Skeletal muscle satellite cell (primary cell): Measurements from ENCODE around the gene PMP22. TPM values are rescaled to one million over a fixed set of nuclear protein-coding genes. Genes with fewer than 3 reads are reported as not detected.

ENCODE experiments used
- H3K27me3 ChIP-seq: 2 replicates; pipeline ENCODE4 v1.7.0; 2013; ENCODE audit warnings: low read length; ENCODE audit not compliant: control insufficient read depth, insufficient read depth
- H3K36me3 ChIP-seq: 2 replicates; pipeline ENCODE4 v1.7.0; 2013; ENCODE audit warnings: mild to moderate bottlenecking, control low read depth, low read length; ENCODE audit not compliant: insufficient read depth
- H3K4me1 ChIP-seq: 2 replicates; pipeline ENCODE4 v1.7.0; 2013; ENCODE audit warnings: low read length; ENCODE audit not compliant: control insufficient read depth, insufficient read depth
- H3K4me2 ChIP-seq: 2 replicates; pipeline ENCODE4 v1.7.0; 2013; ENCODE audit warnings: mild to moderate bottlenecking, low read length
- H3K4me3 ChIP-seq: 2 replicates; pipeline ENCODE4 v1.7.0; 2013; ENCODE audit warnings: low read length
- H3K9ac ChIP-seq: 2 replicates; pipeline ENCODE4 v1.7.0; 2013; ENCODE audit warnings: mild to moderate bottlenecking, low read depth, low read length, moderate library complexity
- H3K9me3 ChIP-seq: replicated peaks from 2 replicates; pipeline ENCODE4 v1.7.0; 2013; ENCODE audit warnings: mild to moderate bottlenecking, control low read depth, low read length
- total RNA-seq: library from RNA; depleted of rRNA; stranded (reverse); fragments of >200 nt; gene quantifications from 2 replicates; pipeline ENCODE4 v1.2.3, GENCODE V29; 2012; rRNA removed

PMP22 gene
- total RNA-seq = 60.6 and 73.8 TPM in 2 replicates

DNA sequence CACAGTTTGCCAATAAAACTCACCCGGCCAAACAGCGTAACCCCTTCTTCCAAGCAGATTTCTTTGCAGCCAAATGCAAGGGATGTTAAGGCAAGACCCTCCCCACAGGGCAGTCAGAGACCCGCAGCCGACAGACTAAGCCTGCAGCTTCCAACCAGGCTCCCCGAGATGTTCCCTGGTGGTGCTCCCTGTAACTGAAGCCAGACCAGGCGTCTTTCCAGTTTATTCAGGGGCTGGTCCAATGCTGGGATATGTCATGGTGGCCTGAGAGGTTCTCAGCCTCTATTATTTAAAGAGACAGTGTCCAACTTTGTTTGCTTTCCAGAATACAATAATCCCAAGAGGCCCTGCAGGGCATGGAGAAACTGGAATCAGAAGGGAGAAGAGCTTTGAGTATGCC is at the start of gene PMP22:
TSS of gene PMP22 (minus strand) at position 196 of the 400 bp plus-strand sequence. CDS start 4,599 bp downstream, outside the sequence.
- H3K9ac ChIP-seq = no peak within 1 kb of the TSS
- H3K9me3 ChIP-seq = no peaks in the 10 kb centered on the region
- peaks cover 50% of the 10 kb centered on the region for H3K27me3 ChIP-seq
- peaks cover 13% of the 10 kb centered on the region for H3K4me1 ChIP-seq
- no peak within 1 kb of the TSS for H3K4me2 ChIP-seq
- H3K36me3 ChIP-seq = no peaks in the 10 kb centered on the region
- H3K4me3 ChIP-seq = no peak within 1 kb of the TSS

DNA sequence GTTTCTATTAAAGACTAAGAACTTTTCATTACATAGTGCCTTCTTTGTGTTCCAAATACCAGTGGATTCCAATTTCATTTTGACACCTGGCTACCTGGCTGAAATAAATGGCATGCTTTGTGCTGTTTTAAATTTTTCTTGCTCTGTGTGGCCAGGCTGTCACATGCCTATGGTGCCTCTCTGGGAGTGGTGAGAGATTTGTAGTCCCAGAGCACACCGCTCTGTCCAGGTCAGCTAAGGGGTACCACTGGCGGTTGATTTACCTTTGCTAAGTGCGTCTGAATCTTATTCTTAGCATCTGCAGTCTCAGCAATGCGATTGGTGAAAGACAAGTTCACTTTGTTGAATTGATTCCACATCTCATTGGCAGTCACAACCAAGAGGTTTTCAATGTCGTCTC is 46.9 kb upstream of the PMP22 start:
- Histone ChIP-seq H3K27me3 (peaks cover 65% of the 10 kb centered on the region), H3K4me3 (no peak overlapping the region), H3K9ac (no peak overlapping the region), H3K4me2 (no peak overlapping the region), H3K4me1 (peaks cover 2% of the 10 kb centered on the region), H3K9me3 (no peaks in the 10 kb centered on the region), H3K36me3 (no peaks in the 10 kb centered on the region)

DNA sequence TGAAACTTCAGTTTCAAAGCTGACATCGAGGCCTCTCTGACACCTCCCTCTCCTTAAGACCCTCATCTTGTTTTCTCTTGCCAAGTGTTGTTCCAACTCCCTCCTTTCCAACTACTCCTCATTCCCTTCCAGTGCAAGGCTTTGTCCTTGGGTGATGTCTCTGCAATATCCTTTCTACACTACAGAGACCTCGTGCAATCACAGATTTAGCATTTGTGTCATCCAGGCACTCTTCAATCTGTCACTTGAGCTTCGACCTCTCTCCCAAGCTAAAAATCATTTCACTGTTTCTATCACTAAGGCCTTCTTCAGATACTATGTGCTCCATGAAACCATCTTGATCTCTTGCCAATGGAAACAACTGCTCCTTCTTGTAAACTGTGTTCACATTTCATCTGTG is 44.7 kb upstream of the PMP22 start:
- H3K4me3 ChIP-seq = no peak overlapping the region
- no peak overlapping the region for H3K9ac ChIP-seq
- no peak overlapping the region for H3K4me2 ChIP-seq
- no peaks in the 10 kb centered on the region for H3K9me3 ChIP-seq
- peaks cover 46% of the 10 kb centered on the region for H3K27me3 ChIP-seq
- no peaks in the 10 kb centered on the region for H3K36me3 ChIP-seq
- H3K4me1 ChIP-seq = peaks cover 17% of the 10 kb centered on the region

DNA sequence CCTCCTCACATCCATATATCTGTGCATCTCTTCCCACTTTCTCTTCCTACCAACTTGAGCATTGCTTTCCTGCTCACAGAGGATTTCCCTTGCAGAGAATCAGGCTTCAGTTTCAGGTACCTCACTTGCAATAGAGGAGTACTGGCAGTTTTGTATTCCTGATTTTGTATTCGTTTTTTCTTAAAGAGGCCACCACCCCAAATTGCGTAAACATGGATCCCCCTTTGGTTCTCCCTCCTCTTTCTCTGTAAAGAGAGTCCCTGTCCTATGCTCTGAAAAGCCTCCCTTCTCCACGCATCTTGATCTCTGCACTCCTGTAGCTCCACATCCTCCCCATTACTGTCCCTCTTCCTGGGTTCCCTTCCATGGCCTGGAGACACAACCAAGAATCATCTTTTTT is 44.1 kb upstream of the PMP22 start:
- no peaks in the 10 kb centered on the region for H3K9me3 ChIP-seq
- H3K27me3 ChIP-seq = peaks cover 40% of the 10 kb centered on the region
- H3K4me3 ChIP-seq = no peak overlapping the region
- peaks cover 17% of the 10 kb centered on the region for H3K4me1 ChIP-seq
- no peak overlapping the region for H3K9ac ChIP-seq
- H3K36me3 ChIP-seq = no peaks in the 10 kb centered on the region
- H3K4me2 ChIP-seq = no peak overlapping the region

DNA sequence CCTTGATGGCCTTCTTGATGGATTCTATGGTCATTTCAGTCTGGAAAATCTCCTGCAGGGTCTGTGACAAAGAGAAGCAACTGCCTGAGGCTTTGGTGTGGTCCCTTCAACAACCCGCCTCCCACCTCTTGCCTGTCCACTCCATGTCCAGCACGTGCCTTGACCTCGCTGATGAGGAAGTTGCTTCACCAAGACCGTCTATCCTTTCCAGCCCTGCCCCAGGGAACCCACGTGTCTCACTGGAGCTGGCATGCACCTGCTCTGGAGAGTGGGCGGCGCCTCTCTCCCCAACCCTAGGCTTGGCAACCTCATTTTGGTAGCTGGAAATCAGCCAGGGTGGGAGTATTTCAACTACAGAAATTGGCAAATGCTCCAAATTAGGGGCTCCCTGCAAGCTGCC is 43.6 kb upstream of the PMP22 start:
- Histone ChIP-seq H3K9me3 (no peaks in the 10 kb centered on the region), H3K27me3 (peaks cover 35% of the 10 kb centered on the region), H3K4me3 (no peak overlapping the region), H3K4me2 (no peak overlapping the region), H3K4me1 (peaks cover 17% of the 10 kb centered on the region), H3K9ac (no peak overlapping the region), H3K36me3 (no peaks in the 10 kb centered on the region)

DNA sequence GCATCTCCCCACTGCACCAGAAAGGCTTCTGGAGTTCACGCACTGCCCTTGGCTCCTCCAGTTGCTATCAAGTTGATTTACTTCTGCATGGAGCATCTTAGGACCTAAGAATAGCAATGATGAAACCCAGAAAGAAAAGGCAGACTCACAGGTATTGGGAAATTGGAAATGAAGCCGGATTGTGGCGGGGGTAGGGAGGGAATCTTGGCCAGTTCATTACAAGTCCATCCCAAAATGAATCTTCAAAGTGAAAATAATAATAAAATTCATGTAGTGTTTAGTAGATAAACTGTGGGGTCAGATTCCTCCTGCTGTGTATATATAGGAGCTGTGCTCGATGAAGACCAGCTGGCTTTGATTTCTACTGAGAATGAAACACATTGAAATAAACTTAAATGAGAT is 42.6 kb upstream of the PMP22 start:
- Histone ChIP-seq H3K4me2 (no peak overlapping the region), H3K9me3 (no peaks in the 10 kb centered on the region), H3K36me3 (no peaks in the 10 kb centered on the region), H3K4me1 (peaks cover 17% of the 10 kb centered on the region), H3K27me3 (peaks cover 31% of the 10 kb centered on the region), H3K4me3 (no peak overlapping the region), H3K9ac (no peak overlapping the region)

DNA sequence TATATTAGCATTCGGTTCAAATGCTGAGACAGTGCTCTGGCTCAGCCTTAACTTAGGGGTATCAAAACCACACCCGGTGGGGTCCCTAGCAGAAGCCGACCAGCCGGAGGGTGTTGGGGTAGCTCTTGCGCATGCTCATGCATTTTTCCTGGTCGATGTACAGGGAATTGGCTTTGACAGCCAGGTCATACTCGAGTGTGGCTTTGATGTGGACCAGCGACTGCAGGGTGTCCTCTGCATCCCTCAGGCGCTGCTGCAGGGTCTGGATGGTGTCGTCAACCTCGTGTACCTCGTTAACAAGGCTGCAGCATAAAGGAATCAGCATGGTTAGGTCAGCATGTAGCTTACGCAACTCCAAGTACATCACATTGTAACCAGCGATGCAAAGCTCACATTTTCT is 38.7 kb upstream of the PMP22 start:
- Histone ChIP-seq H3K9ac (no peak overlapping the region), H3K27me3 (peaks cover 11% of the 10 kb centered on the region), H3K4me2 (no peak overlapping the region), H3K9me3 (no peaks in the 10 kb centered on the region), H3K4me3 (no peak overlapping the region), H3K4me1 (peaks cover 17% of the 10 kb centered on the region), H3K36me3 (no peaks in the 10 kb centered on the region)

DNA sequence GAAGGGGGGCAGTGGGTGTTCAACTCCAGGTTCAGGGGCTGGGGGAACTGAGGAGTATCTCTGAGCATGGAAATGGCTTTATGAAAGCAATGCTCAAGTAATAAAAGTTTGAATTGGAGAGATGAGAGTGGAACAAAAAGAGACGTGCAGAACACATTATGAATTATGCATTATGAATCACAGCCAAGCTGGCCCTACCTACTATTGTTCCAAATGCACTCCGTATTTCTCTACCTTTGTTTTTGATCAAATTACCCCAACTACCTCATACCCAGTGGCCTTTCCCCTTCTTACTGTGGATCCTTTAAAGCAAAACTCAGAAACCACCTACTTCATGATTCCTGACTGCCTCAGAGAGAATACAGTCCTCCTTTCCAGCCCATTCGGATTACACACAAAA is 38.1 kb upstream of the PMP22 start:
- Histone ChIP-seq H3K4me3 (no peak overlapping the region), H3K27me3 (peaks cover 11% of the 10 kb centered on the region), H3K36me3 (no peaks in the 10 kb centered on the region), H3K4me2 (no peak overlapping the region), H3K4me1 (peaks cover 22% of the 10 kb centered on the region), H3K9me3 (no peaks in the 10 kb centered on the region), H3K9ac (no peak overlapping the region)

DNA sequence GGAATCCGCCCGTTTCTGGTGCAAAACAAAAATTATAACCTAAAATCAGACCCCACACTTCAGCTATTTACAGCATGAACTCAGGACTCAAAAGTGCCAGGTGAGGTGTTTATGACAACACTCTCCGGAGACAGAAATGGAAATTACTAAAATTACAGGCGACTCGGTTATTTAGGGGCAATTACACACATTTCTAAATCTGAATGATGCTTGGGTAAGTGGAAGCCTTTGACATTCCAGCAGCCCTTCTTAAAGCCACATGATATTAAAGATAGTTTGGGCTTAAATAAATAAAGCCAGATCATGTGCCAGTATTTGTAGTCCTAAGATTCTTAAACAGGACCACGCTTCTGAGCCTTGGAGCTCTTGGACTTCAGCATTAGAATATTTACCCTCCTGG is 36.7 kb upstream of the PMP22 start:
- Histone ChIP-seq H3K4me2 (no peak overlapping the region), H3K27me3 (peaks cover 11% of the 10 kb centered on the region), H3K9me3 (no peaks in the 10 kb centered on the region), H3K9ac (no peak overlapping the region), H3K4me3 (no peak overlapping the region), H3K36me3 (no peaks in the 10 kb centered on the region), H3K4me1 (peaks cover 23% of the 10 kb centered on the region)

DNA sequence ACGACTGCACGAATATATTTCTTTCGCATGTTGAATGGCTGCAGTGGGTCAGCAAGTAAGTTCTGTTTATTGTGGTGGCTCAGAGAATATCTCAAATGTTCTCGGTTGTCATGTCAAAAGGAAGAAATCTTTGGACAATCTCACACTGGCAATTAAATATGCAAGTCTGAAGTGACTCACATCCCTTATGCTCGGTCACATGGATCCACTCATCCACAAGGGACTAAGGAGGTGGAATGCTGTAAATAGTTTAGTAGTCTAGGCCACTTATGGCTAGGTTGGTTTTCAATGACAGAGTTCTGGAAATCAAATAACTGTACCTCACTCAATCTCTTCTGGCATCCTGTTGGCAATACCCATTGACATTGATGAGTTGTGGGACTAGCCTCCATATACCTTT is 33.0 kb upstream of the PMP22 start:
- H3K36me3 ChIP-seq = no peaks in the 10 kb centered on the region
- no peak overlapping the region for H3K9ac ChIP-seq

DNA sequence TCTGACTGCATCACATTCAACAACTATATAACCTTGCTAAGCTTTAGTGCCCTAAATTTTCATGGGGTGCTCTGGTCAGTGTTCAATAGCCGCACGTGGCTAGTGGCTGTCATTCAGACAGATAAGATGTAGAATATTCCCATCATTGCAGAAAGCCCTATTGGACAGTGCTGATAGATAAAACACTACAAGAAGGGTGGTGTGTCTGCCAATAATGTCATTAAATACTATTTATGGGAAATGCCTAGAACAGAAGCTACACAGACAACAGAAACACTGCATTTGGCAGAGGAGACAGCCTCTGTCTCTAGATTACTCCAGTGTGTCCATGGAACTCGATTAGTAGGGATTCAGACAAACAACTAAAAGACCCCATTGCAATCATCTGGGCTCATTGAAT is 28.4 kb upstream of the PMP22 start:
- peaks cover 16% of the 10 kb centered on the region for H3K4me1 ChIP-seq
- H3K4me3 ChIP-seq = no peak overlapping the region
- H3K9ac ChIP-seq = no peak overlapping the region
- peaks cover 13% of the 10 kb centered on the region for H3K27me3 ChIP-seq
- no peak overlapping the region for H3K4me2 ChIP-seq
- no peaks in the 10 kb centered on the region for H3K9me3 ChIP-seq
- no peaks in the 10 kb centered on the region for H3K36me3 ChIP-seq

More for the DNA sequence above, 33.0 kb upstream of the PMP22 start:
- Histone ChIP-seq H3K9me3 (no peaks in the 10 kb centered on the region), H3K27me3 (peaks cover 13% of the 10 kb centered on the region), H3K4me3 (no peak overlapping the region), H3K4me2 (no peak overlapping the region), H3K4me1 (peaks cover 10% of the 10 kb centered on the region)

DNA sequence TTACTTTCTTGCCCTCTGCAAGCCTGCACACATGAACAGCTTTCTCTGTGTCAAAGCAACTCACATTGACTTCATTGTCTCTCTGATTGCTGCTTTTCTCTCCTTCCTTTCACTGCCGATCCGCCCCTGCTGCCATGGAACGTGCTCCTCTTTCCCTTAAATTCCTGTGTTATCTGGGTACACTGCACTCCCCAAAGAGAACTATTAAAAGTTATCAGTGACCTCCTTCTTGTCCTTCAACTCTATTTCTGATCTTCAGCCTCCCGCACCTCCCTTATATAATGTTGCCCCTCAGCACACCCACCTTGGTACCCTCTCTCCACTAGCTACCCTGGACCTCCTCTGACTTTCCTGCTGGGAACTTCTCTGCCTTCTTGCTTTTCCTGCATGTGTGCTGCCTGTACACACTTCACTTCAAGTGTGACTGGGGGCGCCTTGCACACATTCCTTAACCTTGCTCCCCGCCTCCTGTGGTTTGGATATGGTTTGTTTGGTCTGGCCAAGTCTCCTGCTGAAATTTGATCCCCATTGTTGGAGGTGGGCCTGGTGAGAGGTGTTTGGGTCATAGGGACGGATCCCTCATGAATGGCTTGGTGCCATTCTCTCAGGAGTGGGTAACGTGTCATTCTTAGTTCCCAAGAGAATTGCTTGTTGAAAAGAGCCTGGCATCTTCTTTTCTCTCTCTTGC is 26.7 kb upstream of the PMP22 start:
- Histone ChIP-seq H3K4me3 (no peak overlapping the region), H3K36me3 (no peaks in the 10 kb centered on the region), H3K4me2 (no peak overlapping the region), H3K27me3 (peaks cover 13% of the 10 kb centered on the region), H3K9me3 (no peaks in the 10 kb centered on the region), H3K9ac (no peak overlapping the region), H3K4me1 (peaks cover 8% of the 10 kb centered on the region)
